BJ (cell line): ENCODE data around the gene LRRC8C. TPM values are rescaled to one million over a fixed set of nuclear protein-coding genes. Genes with fewer than 3 reads are reported as not detected.

ENCODE experiments used
- CTCF ChIA-PET: fragments of 350-600 bp; formaldehyde crosslinking; extraction: SDS; loops from one replicate; lab custom pipeline; 2021; ENCODE audit warnings: antibody characterized with exemption, inconsistent platforms; lab: Yijun Ruan, JAX
- POLR2A ChIA-PET: fragments of 300-600 bp; sonication (Branson Sonifier 250); formaldehyde crosslinking; extraction: SDS; loops from one replicate; lab custom pipeline; 2021; ENCODE audit warnings: antibody characterized with exemption; lab: Charles Lee
- DNase-seq: peaks from one replicate; pipeline ENCODE4 v3.0.0-alpha.2; 2011; ENCODE audit warnings: low read depth
- H3K27me3 ChIP-seq: 2 replicates; pipeline ENCODE4 v1.6.0; 2011; ENCODE audit warnings: low read length; ENCODE audit not compliant: control insufficient read depth, insufficient read depth
- H3K36me3 ChIP-seq: 2 replicates; pipeline ENCODE4 v1.5.1; 2011; ENCODE audit warnings: low read length; ENCODE audit not compliant: control insufficient read depth, insufficient read depth
- H3K4me3 ChIP-seq: 2 replicates; pipeline ENCODE4 v1.5.1; 2011; ENCODE audit warnings: low read depth, mild to moderate bottlenecking, control low read depth, low read length
- polyA plus RNA-seq: library from polyadenylated mRNA; depleted of rRNA; stranded (reverse); fragments of >200 nt; gene quantifications from 2 replicates; pipeline ENCODE4 v1.2.3, GENCODE V29; 2011
- TF ChIP-seq, protein P1 (sequence below): IDR thresholded peaks from 2 replicates; pipeline ENCODE4 v1.5.1; 2011; ENCODE audit warnings: low read depth, mild to moderate bottlenecking, control low read depth, inconsistent platforms, low read length, moderate library complexity; ENCODE audit not compliant: insufficient read depth

The LRRC8C gene
- polyA plus RNA-seq, 1 experiment = 3.6 TPM

DNA sequence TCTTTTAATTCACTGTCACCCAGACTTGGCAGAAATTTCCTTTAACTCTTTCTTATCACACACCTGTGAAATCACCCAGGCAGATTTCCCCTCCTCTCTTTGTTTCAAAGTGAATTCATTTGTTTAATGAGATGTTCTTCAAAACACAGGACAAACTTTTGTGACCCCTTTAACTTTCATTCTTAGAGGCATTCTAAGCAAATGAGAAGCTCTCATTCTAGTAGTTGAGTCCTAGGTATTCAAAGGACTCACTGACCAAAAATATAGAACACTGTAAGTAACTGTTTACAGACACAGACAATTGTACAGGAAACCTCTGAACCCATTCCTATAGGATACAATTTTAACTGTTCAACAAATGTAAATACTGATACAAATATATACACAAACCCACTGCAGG is 16.9 kb downstream of the LRRC8C start:
- POLR2A ChIA-PET = no interaction called here
- H3K36me3 ChIP-seq = no peaks in the 10 kb centered on the region
- H3K4me3 ChIP-seq = no peak overlapping the region
- TF ChIP-seq, protein P1, sequence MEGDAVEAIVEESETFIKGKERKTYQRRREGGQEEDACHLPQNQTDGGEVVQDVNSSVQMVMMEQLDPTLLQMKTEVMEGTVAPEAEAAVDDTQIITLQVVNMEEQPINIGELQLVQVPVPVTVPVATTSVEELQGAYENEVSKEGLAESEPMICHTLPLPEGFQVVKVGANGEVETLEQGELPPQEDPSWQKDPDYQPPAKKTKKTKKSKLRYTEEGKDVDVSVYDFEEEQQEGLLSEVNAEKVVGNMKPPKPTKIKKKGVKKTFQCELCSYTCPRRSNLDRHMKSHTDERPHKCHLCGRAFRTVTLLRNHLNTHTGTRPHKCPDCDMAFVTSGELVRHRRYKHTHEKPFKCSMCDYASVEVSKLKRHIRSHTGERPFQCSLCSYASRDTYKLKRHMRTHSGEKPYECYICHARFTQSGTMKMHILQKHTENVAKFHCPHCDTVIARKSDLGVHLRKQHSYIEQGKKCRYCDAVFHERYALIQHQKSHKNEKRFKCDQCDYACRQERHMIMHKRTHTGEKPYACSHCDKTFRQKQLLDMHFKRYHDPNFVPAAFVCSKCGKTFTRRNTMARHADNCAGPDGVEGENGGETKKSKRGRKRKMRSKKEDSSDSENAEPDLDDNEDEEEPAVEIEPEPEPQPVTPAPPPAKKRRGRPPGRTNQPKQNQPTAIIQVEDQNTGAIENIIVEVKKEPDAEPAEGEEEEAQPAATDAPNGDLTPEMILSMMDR = no peak
- no peaks in the 10 kb centered on the region for H3K27me3 ChIP-seq
- no peak for DNase-seq
- CTCF ChIA-PET = interaction anchor here (1.2 kb wide), 1 partner anchor 113 kb away, joined by 3 read pairs; no protein-coding TSS in a partner anchor

DNA sequence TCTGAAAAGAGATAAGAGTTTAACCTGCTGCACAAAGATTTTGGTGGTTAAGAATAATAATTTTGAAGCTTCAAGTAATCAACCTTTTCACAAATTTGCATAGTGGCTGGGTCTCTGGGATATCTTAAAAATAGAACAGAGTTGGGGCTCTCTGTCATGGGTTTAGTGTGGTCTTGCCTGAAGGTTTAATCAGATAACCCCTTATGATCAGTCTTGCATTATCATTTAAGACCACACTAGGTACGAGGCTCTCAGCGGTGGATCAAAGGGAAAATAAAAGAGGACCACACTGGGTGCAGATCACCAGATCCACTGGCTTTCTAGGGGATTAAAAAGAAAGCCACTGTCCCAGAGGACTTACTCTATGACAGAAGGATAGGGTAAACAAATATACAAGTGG is 19.5 kb downstream of the LRRC8C start:
- no peak for DNase-seq
- TF ChIP-seq, protein P1 = no peak
- Histone ChIP-seq H3K4me3 (no peak overlapping the region), H3K27me3 (no peaks in the 10 kb centered on the region), H3K36me3 (no peaks in the 10 kb centered on the region)
- ChIA-PET CTCF (no interaction called here), POLR2A (no interaction called here)

DNA sequence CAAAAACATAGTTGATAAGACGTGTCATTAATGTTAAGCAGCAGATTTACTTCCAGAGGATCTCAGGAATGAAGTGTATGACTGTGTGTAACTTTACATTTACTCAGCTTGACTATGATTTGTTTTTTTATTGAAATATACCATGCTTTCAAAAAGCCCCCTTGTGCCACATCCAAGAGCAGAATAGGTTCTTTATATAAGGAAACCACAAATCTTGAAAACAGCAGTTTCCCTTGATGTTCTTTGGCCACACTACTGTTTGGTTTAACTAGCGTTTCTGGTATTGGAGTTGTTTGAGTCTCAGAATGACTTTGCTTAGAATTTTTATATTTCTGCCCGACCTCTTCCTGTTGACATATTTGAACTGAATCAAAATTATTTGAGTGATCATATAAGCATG is 25.0 kb downstream of the LRRC8C start:
- TF ChIP-seq, protein P1 = no peak
- POLR2A ChIA-PET = no interaction called here
- Histone ChIP-seq H3K4me3 (no peak overlapping the region), H3K36me3 (no peaks in the 10 kb centered on the region), H3K27me3 (no peaks in the 10 kb centered on the region)
- DNase-seq = no peak
- CTCF ChIA-PET = interaction anchor here (0.5 kb wide), 1 partner anchor 18 kb away, joined by 3 read pairs; no protein-coding TSS in a partner anchor

DNA sequence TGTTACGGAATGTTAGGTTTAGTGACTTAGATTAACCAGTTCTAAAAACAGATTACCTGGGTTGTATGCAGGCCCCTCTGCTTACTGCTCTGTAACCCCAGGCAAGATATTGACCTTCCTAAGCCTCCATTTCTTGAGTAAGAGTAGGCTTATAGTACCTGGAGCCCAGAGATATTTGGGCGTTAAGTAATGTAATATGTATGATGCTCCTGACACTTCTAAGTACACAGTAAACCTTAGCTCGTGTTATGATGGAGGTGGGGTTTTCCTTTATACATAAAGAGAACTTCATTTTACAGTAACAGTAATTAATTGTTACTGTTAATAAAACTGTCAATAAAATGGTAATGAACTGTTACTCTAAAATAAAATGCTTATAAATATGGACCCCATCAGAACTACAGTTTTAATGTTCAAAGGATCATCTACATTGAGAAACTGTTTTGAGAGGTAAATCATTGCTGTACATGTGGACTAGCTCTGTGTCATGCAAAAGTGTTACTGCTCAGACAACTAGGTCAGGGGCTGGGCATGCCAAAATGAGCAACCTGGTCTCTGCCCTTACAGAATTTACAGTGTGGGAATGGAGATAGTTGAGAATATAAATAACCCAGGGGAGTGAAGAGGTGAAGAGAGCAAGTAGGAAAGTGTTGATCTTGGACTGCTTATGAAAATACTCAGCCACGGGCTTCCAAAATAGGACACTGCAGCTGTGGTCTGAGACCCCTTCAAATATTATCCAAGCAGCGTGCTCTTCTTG is 26.6 kb downstream of the LRRC8C start:
- no peak for DNase-seq
- CTCF ChIA-PET = interaction anchor here (1.0 to 2.7 kb wide), 3 partner anchors 11 to 103 kb away, joined by 3 to 11 read pairs (median 5); no protein-coding TSS in a partner anchor
- Histone ChIP-seq H3K36me3 (no peaks in the 10 kb centered on the region), H3K27me3 (no peaks in the 10 kb centered on the region), H3K4me3 (no peak overlapping the region)
- POLR2A ChIA-PET = no interaction called here
- TF ChIP-seq, protein P1 = no peak

DNA sequence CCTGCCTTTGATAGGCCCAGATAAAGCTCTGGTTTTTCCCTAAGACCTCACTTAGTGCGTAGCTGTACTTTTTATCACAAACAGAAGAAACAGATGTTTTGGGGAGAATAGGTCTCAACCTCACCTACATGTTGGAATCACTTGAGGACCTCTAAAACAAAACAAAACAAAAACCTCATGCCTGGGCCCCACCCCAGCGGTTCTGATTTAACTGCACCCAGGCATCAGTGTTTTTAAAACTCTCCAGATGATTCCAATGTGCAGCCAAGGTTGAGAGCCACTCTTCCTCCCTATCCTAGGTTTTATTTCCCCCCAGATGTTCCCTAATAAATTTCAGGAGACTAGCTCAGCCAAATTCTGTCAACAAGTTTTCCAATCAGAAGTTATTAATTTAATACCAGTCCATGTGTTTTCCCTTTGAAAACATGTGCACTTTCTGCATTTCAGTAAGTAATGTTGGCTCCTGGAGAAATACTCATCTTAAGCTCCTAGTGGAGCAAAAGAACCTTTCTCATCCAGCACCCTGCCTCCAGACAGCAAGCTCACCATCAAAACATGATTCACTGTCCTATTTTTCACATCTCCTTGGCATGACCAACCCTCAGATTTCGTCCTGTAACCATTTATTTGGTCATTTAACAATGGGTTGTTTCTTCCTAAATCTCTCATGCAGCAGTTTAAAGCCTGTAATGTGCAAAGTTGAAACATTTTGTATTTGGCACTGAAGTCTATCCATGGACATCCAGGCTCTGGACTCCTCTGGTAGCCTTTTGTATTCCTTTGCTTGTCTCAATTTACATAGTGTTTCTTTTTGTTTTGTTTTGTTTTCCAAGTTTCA is 27.5 kb downstream of the LRRC8C start:
- TF ChIP-seq, protein P1 = no peak
- Histone ChIP-seq H3K27me3 (no peaks in the 10 kb centered on the region), H3K4me3 (no peak overlapping the region), H3K36me3 (no peaks in the 10 kb centered on the region)
- CTCF ChIA-PET = interaction anchor here (1.0 to 2.7 kb wide), 3 partner anchors 10 to 102 kb away, joined by 4 to 11 read pairs (median 5); no protein-coding TSS in a partner anchor
- POLR2A ChIA-PET = interaction anchor here (0.6 kb wide), 1 partner anchor 9 kb away, joined by 3 read pairs; no protein-coding TSS in a partner anchor
- no peak for DNase-seq
